Suprapubic skin (tissue), 4 donors: ENCODE results near the gene ARHGEF12.

ENCODE experiments used
- CTCF ChIP-seq, 2 donors: fragments of 200-600 bp in 1 of 2; fragments of 450-650 bp in 1 of 2; sonication (generic) in 1 of 2; IDR thresholded peaks; one replicate each; pipeline ENCODE4 v1.5.1; 2016 to 2019; ENCODE audit warnings: antibody characterized with exemption in 2 of 2, mild to moderate bottlenecking in 1 of 2, moderate library complexity in 1 of 2
- POLR2A ChIP-seq, 2 donors: fragments of 450-650 bp; IDR thresholded peaks; one replicate each; pipeline ENCODE4 v1.6.1; 2017; ENCODE audit warnings: antibody characterized with exemption in 2 of 2, mild to moderate bottlenecking in 2 of 2, moderate library complexity in 2 of 2
- POLR2AphosphoS5 ChIP-seq, 3 donors: sonication (generic); formaldehyde crosslinking; IDR thresholded peaks; one replicate each; pipeline ENCODE4 v1.6.1; 2017; ENCODE audit warnings: antibody characterized with exemption in 3 of 3

- no peak for TF ChIP-seq CTCF (IDR thresholded peaks at IDR 0.05)
- no peak for TF ChIP-seq POLR2A (IDR thresholded peaks at IDR 0.05)
- no peak for TF ChIP-seq POLR2AphosphoS5 (IDR thresholded peaks at IDR 0.05)
These were observed 176.7 kb downstream of the ARHGEF12 start for GRCh38 chr11:120512739-120513435.
